SIG-M5 treated with dmso at 0.1 percent for 504 hours (cell line): ENCODE results near the gene PHACTR1.
"Not testable (repeated sequence)": the region's sequence is repeated elsewhere in the genome, so short reads cannot be mapped to it uniquely, and the experiment has no call there.

Source experiments
- DNase-seq: peaks from one replicate; lab custom pipeline; 2025; ENCODE audit not compliant: unreplicated experiment; lab: John Stamatoyannopoulos, UW

Gene PHACTR1

DNA sequence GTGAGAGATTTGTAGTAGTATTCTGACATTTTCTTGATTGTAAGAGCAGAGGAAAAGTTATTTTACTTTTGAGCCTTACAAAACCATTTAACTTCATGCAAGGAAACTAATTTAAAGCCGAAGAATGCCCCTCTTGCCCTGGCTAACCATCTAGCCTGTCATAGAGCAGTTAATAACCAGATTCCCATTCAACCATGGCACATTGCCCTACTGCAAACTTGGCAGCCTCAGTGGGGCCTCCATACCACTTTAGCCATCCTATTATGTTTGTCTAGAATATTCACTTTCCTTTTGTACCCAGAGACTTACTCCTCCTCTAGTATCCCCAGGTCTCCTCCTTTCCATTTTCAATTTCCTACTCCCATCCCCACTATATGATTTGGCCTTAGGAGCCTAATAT lies 380.9 kb downstream of the PHACTR1 start:
- no peak for DNase-seq

DNA sequence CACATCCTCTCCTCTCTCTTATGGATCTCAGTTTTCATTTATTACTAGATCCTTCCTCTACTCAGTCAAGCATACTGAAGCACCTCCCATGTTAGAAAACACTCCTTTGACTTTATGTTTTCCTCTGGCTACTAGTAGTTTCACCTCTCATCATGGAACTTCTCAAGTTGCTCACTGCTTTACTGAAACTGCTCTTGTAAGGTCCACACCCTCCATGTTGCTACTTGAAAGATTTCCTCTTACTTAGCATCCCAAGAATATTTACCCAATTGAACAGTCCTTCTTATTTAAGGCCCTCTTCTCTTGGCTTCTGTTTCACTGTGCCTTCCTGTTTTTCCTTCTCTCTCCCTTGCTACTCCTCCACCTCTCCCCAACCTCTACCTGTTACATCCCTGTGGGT lies 381.4 kb downstream of the PHACTR1 start:
- DNase-seq, result no peak

GRCh38 chr6:13098793-13099570 lies 382.4 kb downstream of the PHACTR1 start:
- DNase-seq, result no peak

GRCh38 chr6:13099771-13100170 lies 383.2 kb downstream of the PHACTR1 start:
- DNase-seq, result peak; percentile 5

DNA sequence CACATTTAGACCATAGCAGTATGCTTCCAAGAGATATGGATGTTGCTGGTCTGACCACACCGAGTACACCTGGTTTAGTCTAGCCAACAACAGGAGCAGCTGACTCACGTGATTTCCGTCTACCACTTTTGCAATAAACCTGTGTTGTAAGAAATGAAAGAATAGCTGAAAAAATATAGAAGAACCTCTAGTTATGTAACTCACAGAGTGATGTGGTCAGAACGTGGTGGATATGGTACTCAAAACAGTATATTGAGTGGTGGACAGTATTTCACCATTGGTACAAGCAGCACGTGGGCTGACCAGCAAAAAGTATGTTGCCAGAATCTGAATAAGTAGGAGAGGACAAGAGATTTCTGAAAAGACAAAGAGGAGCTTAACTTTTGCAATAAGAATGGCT lies 384.8 kb downstream of the PHACTR1 start:
- DNase-seq, result peak; percentile 24

DNA sequence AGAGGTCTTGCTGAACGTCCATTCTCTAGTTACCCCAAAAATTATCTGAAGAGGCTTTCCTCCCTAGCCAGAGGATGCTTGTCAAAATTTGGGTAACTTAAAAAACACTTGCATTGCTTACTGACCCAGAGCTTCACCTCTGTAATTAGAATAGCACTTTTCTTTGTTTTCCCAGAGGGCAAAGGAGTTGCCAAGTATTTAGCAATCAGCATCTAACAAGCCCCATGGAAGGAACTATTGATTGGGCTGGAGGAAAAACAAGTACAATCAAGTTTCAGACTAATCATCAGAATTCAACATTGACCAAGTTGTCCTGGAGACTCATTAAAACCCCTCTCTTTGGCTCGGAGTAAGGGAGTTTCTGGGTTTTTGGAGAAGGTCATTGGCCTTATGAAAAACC lies 385.4 kb downstream of the PHACTR1 start:
- DNase-seq, result no peak

- DNase-seq, result no peak
These were observed 386.6 kb downstream of the PHACTR1 start for GRCh38 chr6:13103169-13103568.

DNA sequence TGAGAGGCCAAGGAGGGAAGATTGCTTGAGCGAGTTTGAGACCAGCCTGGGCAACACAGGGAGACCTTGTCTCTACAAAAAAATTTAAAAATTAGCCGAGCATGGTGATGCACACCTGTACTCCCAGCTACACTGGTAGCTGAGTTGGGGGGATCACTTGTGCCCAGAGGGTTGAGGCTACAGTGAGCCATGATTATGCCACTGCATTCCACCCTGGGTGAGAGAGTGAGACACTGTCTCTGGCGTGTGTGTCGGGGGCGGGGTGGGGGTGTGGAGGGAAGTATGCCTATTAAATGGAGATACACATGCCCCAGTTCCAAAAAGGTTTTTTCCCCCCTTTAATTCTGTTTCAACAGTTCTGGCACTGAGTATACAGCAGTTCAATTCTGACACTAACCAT lies 388.6 kb downstream of the PHACTR1 start:
- DNase-seq, result no peak

GRCh38 chr6:13112921-13113320 lies 396.4 kb downstream of the PHACTR1 start:
- no peak for DNase-seq

DNA sequence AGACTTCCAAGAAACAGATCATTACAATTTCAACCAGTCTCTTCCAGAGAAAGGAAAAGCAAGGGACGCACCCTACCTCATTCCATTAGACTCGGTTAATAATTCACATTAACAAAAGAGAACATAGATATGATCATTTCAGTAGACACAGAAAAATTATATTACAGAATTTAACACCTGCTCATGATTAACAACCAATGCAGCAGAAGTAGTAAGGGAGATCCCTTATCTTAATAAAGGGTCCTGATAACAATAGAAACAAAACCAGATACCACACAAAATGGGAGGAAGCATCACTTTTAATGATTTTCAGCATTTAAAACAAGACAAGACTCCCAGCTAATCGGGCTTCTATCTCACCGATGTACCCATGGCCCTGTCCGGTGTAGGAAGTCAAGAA lies 396.8 kb downstream of the PHACTR1 start:
- DNase-seq, result no peak

- DNase-seq, result no peak
These were observed 397.5 kb downstream of the PHACTR1 start for GRCh38 chr6:13113981-13114593.

DNA sequence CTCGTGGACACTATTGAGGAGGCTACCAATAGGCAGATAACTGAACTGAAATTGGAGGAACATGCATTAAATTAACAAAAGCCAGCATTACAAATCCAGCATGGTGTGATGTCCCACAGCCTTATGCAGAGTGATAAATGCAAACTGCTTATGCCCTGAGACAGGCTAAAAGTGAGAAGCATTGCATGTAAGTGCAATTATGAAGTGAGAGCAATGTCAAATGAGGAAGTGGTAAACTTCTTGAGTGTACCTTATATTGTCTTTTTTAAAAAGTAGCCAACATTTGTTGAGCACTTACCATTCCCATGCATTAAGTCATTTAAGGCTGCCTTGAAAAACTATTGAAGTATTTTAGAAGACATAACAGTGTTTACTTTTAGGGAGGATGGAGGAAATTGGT lies 399.6 kb downstream of the PHACTR1 start:
- no peak for DNase-seq

- no peak for DNase-seq
These were observed 401.0 kb downstream of the PHACTR1 start for GRCh38 chr6:13117570-13117969.

DNA sequence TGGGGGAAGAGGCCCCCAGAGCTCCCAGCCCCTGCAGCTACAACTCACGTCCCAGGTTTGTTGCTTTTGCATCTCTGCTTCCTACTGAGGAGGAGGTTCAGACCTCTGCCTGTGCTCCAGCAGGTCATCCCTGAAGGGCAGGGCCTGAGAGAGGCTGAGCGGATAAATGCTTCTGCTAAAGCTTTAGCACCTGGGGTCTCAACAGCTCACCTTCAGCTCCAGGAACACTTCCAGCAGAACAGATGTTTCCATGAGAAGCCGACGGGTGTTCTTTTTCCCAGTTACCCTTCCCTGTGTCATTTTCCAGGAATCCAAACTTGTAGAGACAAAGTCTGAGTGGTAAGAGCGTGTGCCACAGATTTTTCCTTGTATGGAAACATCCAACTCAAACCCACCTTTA lies 403.0 kb downstream of the PHACTR1 start:
- DNase-seq, result no peak

DNA sequence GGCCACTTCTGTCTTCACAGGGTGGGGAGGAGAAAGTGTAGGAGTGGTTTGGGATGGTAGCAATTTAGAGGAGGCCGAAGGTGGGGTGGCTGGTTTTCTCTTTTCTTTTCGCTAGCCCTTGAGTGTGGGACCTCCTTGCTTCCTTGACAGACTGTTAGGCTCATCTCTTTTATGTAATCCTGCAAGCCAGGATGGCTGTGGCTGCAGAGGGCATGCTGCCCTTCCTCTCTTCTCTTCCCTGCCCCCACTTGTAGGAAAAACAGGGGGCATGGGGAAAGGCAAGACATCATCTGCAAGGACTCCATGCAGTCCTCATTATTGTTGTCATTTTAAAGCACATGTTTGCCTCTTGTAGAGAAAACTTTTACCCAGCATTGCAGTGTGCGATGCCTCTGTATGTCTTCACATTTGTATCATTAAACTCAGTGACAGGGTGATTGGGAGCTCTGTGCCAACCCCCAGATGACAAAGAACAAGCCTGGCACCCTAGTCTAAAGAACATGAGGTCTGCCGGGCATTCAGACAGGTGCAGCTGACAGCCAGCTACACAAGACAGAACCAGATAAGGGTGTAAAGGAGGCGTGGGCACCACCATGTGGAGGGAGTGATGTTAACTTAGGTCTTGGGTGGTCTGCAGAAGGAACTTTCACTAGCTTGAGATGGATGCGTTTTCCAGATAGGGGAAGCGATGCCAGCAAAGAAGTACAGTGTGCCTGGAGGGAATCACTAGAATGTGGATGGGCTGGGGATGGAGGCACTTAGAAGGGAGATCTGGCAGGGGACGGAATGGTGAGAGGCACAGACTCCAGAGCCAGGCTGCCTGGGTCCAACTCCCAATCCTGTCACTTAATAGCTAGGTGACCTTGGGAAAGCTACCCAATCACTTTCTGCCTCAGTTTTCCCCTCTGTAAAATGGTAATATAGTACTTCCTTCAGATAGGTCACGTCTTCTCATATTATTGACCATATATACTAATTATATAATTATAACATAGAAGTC lies 404.2 kb downstream of the PHACTR1 start:
- no peak for DNase-seq

DNA sequence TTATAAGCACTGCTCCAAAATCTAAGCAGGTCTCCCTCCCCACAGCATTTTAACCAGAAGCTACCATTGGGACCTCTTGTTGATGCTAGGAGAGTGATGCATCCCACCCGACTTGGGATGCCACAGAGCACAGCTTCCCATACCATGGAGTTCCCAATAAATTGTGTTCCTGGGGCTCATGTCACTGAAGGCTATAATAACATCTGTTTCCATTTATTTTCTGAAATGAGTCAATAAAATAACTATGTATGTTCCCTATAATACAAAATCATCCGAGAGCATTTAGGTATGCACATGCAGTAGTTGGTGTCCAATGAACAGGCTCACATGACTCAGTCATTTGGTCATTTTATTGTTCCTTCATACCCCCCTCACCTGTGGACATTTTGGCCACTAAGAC lies 407.6 kb downstream of the PHACTR1 start:
- no peak for DNase-seq

DNA sequence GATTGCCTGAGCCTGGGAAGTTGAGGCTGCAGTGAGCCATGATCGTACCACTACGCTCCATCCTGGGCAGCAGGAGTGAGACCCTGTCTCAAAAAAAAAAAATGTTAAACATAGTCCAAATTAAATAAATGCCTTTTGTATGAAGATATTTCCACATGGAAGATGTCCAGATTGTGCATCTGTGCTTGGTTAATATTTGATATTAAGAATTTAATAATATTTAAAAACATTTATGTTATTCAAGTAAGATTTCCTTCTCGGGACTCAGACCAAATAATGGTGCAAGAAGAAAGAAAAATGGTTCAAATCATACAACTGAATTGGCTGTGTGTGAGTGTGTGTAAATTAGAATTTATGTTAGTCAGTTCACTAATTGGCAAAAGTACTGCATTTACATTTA lies 409.3 kb downstream of the PHACTR1 start:
- no peak for DNase-seq

DNA sequence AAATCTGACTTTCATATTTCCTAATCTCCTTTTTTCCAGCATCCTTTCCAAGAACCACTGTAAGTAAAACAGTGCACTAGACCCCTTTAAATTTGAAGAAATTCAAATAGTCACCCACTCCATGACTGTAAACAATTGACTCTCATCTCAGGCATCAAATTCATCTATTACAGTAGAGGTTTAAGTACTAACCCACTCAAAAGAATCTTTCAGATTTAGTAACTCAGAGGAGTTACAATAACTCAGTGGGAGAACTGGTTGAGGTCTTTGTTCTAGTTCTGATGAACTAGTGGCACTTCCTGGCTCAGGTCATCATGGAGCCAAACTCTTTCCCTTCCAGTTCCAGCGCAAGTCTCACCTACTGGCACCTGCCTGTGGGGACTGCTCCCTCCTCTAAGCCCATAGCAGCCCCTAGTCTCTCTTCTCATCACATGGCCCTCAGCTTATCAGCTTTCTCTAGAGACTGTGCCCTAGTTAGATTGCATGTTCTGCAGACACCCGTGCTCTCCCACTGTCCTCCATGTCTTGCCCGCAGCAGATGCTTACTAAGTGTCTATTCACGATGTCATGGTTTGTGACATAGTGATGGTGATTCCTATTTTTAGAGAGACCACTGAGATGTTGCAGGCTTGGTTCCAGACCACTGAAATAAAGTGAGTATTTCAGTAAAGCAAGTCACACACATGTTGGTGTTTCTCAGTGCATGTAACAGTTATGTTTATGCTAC lies 415.5 kb downstream of the PHACTR1 start:
- DNase-seq, result no peak

DNA sequence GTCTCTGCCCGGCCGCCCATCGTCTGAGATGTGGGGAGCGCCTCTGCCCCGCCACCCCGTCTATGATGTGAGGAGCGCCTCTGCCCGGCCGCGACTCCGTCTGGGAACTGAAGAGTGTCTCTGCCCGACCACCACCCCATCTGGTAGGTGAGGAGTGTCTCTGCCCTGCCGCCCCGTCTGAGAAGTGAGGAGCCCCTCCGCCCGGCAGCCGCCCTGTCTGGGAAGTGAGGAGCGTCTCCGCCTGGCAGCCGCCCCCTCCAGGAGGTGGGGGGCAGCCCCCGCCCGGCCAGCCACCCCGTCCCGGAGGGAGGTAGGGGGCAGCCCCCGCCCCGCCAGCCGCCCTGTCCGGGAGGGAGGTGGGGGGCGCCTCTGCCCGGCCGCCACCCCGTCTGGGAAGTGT lies 417.3 kb downstream of the PHACTR1 start:
- not testable (repeated sequence) for DNase-seq

GRCh38 chr6:13135152-13135551 lies 418.6 kb downstream of the PHACTR1 start:
- no peak for DNase-seq

GRCh38 chr6:13139119-13139518 lies 422.6 kb downstream of the PHACTR1 start:
- DNase-seq, result no peak
